Esophagus squamous epithelium (tissue), 5 donors: ENCODE results near the gene MRPL44. TPM values are rescaled to one million over a fixed set of nuclear protein-coding genes. Genes with fewer than 3 reads are reported as not detected.

Experiments
- DNase-seq: peaks from one replicate; lab custom pipeline; 2025; lab: John Stamatoyannopoulos, UW
- H3K27ac ChIP-seq, 4 donors: fragments of 200-600 bp; sonication (generic); one replicate each; pipeline ENCODE4 v1.5.1; 2016 to 2019; ENCODE audit warnings: mild to moderate bottlenecking in 1 of 4
- H3K27me3 ChIP-seq, 4 donors: fragments of 200-600 bp; sonication (generic); 1 replicate in 3 of 4; 2 replicates in 1 of 4; pipeline versions ENCODE4 v1.5.1 to v1.6.0; 2017 to 2021; ENCODE audit warnings: antibody characterized with exemption in 1 of 4
- H3K36me3 ChIP-seq, 3 donors: fragments of 200-600 bp; sonication (generic); one replicate each; pipeline ENCODE4 v1.5.1; 2016 to 2019
- H3K4me1 ChIP-seq, 3 donors: fragments of 200-600 bp; sonication (generic); one replicate each; pipeline ENCODE4 v1.5.1; 2017 to 2019
- H3K4me3 ChIP-seq, 4 donors: fragments of 200-600 bp; sonication (generic); 1 replicate in 3 of 4; 2 replicates in 1 of 4; pipeline ENCODE4 v1.5.1; 2016 to 2019; ENCODE audit warnings: mild to moderate bottlenecking in 2 of 4, moderate library complexity in 1 of 4
- H3K9me3 ChIP-seq, 3 donors: fragments of 200-600 bp; sonication (generic); one replicate each; pipeline ENCODE4 v1.5.1; 2016 to 2019
- POLR2A ChIP-seq, 4 donors: fragments of 450-650 bp; IDR thresholded peaks; one replicate each; pipeline ENCODE4 v1.6.1; 2017; ENCODE audit warnings: antibody characterized with exemption in 4 of 4, mild to moderate bottlenecking in 4 of 4, moderate library complexity in 3 of 4
- WGBS, 2 donors: methylation state at CpG; one replicate each; pipeline ENCODE4 v1.1.5; 2018; 5-methylcytosine and 5-hydroxymethylcytosine counted together
- intact Hi-C: fragments of 100-400 bp; cut with DNase I; formaldehyde crosslinking; loops from one replicate; pipeline ENCODE4 v1.15.0; 2022
- total RNA-seq, 4 donors: library from RNA; depleted of rRNA; stranded (reverse); fragments of >200 nt; gene quantifications; one replicate each; pipeline ENCODE4 v1.1.0, GENCODE V29; 2016
- TF ChIP-seq, protein P1 (sequence below), 6 experiments: fragments of 450-650 bp in 4 of 6; fragments of 200-600 bp in 2 of 6; sonication (generic) in 2 of 6; IDR thresholded peaks; one replicate each; pipeline ENCODE4 v1.5.1; 2016 to 2019; ENCODE audit warnings: antibody characterized with exemption in 6 of 6, mild to moderate bottlenecking in 4 of 6, moderate library complexity in 4 of 6
- donor health status: DM: yes; HTN: yes; CAD: no.

MRPL44 gene
- total RNA-seq, 4 donors from 2014 or later, result 18.5 to 35.6 (median 23.5) TPM

DNA sequence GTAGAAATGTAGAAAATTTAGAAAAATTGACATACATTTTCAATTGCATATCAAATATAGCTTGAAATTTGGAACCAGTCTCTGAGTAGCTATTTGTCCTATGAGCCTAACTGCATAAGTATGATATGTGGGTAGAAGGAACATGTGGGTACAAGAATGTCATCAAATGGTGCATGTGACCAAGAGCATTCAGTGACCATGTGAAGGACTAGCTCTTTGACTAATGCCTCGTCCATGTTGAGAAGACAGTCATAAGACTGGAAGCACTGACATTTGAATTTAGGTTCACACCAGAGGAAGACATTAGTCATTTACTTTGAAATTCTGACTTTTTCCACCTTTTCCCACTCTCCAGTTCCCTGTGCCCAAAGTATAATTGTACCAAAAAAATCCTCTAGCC is 12.6 kb downstream of the MRPL44 start:
- Histone ChIP-seq H3K4me1 (peaks cover 0 to 8% (median 0%) of the 10 kb centered on the region in 3 donors), H3K4me3 (no peak overlapping the region), H3K27ac (no peak overlapping the region), H3K27me3 (no peaks in the 10 kb centered on the region), H3K36me3 (peaks cover 0 to 39% (median 4%) of the 10 kb centered on the region in 3 donors), H3K9me3 (no peaks in the 10 kb centered on the region)
- intact Hi-C loops, result loop anchor here (5.0 kb wide), 1 partner anchor 312 kb away; no protein-coding TSS in a partner anchor
- DNase-seq, result no peak
- 75 to 82% methylated on average over 1 of the region's 1 CpG for WGBS, 2 donors
- TF ChIP-seq, protein P1, sequence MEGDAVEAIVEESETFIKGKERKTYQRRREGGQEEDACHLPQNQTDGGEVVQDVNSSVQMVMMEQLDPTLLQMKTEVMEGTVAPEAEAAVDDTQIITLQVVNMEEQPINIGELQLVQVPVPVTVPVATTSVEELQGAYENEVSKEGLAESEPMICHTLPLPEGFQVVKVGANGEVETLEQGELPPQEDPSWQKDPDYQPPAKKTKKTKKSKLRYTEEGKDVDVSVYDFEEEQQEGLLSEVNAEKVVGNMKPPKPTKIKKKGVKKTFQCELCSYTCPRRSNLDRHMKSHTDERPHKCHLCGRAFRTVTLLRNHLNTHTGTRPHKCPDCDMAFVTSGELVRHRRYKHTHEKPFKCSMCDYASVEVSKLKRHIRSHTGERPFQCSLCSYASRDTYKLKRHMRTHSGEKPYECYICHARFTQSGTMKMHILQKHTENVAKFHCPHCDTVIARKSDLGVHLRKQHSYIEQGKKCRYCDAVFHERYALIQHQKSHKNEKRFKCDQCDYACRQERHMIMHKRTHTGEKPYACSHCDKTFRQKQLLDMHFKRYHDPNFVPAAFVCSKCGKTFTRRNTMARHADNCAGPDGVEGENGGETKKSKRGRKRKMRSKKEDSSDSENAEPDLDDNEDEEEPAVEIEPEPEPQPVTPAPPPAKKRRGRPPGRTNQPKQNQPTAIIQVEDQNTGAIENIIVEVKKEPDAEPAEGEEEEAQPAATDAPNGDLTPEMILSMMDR (IDR thresholded peaks at IDR 0.05), result no peak

DNA sequence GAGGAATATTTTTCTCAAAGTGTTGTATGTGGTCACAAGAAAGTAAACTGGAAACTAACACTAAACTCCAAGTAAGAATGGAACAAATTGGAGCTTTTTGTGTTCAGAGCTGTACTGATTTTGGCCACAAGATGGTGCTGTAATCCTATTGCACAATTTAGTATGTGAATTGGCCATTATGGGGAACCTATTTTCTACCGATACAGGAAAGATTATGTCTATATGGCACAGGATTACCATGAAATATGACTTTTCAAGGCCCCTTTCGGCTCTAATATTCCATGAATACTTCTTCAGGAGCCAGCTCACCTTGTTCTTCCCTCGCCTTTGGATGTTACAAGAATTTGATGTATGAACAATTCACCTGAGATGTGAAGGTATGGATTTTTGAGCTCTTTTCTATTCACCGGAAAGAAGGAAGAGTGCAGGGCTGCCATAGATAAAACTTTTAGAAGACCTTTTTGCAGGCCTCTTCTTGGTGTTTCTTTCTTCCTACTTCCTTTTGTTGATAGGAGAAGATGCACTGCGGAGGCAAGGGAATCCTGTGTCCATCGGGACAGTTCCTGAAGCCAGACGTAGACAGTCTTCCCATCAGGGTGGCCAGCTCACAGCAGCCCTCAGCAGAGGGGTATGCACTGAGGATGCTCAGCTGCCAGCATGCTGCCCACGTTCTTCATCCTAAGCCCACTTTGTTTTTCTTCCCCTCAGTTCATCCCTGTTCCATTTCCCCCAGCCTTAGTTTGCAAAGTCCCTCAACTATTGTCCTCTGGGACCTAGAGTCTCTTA is 13.3 kb downstream of the MRPL44 start:
- Histone ChIP-seq H3K27me3 (no peaks in the 10 kb centered on the region), H3K9me3 (no peaks in the 10 kb centered on the region), H3K27ac (no peak overlapping the region), H3K4me3 (no peak overlapping the region), H3K4me1 (peaks cover 0 to 8% (median 0%) of the 10 kb centered on the region in 3 donors), H3K36me3 (peaks cover 0 to 32% (median 4%) of the 10 kb centered on the region in 3 donors)
- DNase-seq, result no peak
- no peak for TF ChIP-seq POLR2A (IDR thresholded peaks at IDR 0.05)
- TF ChIP-seq, protein P1 (IDR thresholded peaks at IDR 0.05), result peak; percentile 70 to 93 (median 89)
- 59 to 66% methylated on average over 8 of the region's 8 CpGs for WGBS, 2 donors
- intact Hi-C loops, result loop anchor here (5.0 kb wide), 1 partner anchor 312 kb away; no protein-coding TSS in a partner anchor

DNA sequence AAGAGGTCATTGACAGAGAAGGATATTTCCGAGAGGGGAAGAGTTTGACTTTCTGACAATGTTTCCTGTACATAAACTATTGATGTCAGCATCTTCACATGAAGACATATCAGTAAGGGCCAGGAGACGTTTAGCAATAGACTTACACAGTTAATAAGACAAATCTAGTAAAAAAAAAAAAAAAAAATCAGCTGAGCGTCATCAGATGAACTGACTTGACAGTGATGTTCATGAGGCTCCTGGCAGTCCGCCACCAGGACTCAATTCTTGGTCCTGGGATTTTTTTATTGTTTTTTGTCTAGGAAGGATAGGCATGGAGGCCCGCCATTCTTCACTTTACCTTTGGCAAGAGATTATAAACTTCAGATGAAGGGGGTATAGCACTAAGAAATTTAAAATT is 14.5 kb downstream of the MRPL44 start:
- no peak overlapping the region for H3K4me3 ChIP-seq
- H3K36me3 ChIP-seq, result peaks cover 0 to 20% (median 0%) of the 10 kb centered on the region in 3 donors
- no peak for DNase-seq
- peaks cover 0 to 18% (median 0%) of the 10 kb centered on the region in 3 donors for H3K4me1 ChIP-seq
- no peak overlapping the region for H3K27ac ChIP-seq
- H3K27me3 ChIP-seq, result no peaks in the 10 kb centered on the region
- no peaks in the 10 kb centered on the region for H3K9me3 ChIP-seq
- TF ChIP-seq, protein P1 (IDR thresholded peaks at IDR 0.05), result no peak
- no peak for TF ChIP-seq POLR2A (IDR thresholded peaks at IDR 0.05)
- intact Hi-C loops, result loop anchor here (5.0 kb wide), 1 partner anchor 311 kb away; no protein-coding TSS in a partner anchor
- WGBS, 2 donors, result 79 to 80% methylated on average over 5 of the region's 5 CpGs

DNA sequence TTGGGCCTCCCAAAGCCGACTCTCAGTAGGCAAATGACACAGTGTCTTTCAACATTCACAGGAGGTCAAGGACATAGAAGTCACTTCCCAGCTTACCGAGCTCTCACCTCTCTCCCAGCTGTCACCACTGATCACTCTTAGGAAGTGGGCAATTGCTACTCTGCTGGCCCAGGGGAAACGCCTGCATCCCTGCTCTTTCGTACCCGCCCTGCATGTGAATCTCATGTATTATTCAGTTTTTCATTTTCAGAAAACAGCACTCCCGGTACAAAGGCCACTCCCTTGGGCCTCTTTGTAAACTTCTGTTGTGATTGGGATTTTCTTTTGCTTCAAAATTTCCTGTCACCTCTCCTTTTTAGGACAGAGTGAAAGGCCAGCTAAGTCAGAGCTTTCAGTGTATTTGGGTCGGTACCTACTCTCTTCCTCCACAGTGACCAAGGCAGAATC is 15.4 kb downstream of the MRPL44 start:
- Histone ChIP-seq H3K27me3 (no peaks in the 10 kb centered on the region), H3K36me3 (peaks cover 0 to 11% (median 0%) of the 10 kb centered on the region in 3 donors), H3K27ac (no peak overlapping the region), H3K9me3 (no peaks in the 10 kb centered on the region), H3K4me3 (no peak overlapping the region), H3K4me1 (peaks cover 0 to 20% (median 0%) of the 10 kb centered on the region in 3 donors)
- TF ChIP-seq, protein P1 (IDR thresholded peaks at IDR 0.05), result no peak
- TF ChIP-seq POLR2A (IDR thresholded peaks at IDR 0.05), result no peak
- intact Hi-C loops, result loop anchor here (5.0 kb wide), 1 partner anchor 310 kb away; no protein-coding TSS in a partner anchor
- WGBS, 2 donors, result 80 to 83% methylated on average over 7 of the region's 7 CpGs
- DNase-seq, result no peak

DNA sequence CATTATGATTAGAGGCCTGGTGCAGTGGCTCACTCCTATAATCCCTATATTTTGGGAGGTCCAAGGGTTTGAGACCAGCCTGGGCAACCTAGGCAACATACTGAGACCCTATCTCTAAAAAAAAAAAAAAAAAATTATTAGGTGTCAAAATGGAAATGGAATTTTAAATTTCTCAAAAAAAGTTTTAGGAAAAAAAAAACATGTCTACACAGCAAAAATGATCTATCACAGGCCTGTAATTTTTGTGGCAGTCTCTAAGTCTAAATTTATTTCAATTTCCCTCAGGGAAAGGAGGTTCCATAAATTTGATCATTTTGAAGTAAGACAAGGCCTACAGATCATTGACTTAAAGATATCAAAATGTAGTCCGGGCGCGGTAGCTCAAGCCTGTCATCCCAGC is 16.3 kb downstream of the MRPL44 start:
- 97 to 98% methylated on average over 3 of the region's 3 CpGs for WGBS, 2 donors
- intact Hi-C loops, result loop anchor here (5.0 kb wide), 1 partner anchor 309 kb away; no protein-coding TSS in a partner anchor
- Histone ChIP-seq H3K36me3 (peaks cover 0 to 2% (median 0%) of the 10 kb centered on the region in 3 donors), H3K4me3 (no peak overlapping the region), H3K27ac (no peak overlapping the region), H3K27me3 (no peaks in the 10 kb centered on the region), H3K4me1 (peaks cover 0 to 17% (median 0%) of the 10 kb centered on the region in 3 donors), H3K9me3 (no peaks in the 10 kb centered on the region)
- TF ChIP-seq, protein P1 (IDR thresholded peaks at IDR 0.05), result no peak
- TF ChIP-seq POLR2A (IDR thresholded peaks at IDR 0.05), result no peak
- no peak for DNase-seq
